ENCODE data around the gene GPC2.
"Not testable (repeated sequence)": the region's sequence is repeated elsewhere in the genome, so short reads cannot be mapped to it uniquely, and the experiment has no call there.

DNA sequence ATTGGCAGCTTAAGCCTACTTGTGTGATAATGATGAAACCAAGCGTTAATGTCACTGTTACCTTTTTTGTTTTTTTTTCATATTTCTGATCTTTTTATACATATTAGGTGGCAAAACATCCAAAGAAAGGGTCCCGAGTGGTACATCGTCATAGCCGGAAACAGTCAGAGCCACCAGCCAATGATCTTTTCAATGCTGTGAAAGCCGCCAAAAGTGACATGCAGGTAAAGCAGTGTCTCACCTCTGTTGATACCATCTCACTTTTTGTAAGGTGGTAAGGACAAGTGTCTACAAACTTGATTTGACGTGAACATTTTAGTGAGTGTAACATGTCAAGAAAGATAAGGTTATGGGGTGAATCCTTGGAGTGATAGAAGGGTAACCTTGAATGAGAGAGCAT lies 5.4 kb upstream of the GPC2 start:
- not testable (repeated sequence) for TF ChIP-seq POLR2A (IDR thresholded peaks at IDR 0.05)
- TF ChIP-seq, protein P1, sequence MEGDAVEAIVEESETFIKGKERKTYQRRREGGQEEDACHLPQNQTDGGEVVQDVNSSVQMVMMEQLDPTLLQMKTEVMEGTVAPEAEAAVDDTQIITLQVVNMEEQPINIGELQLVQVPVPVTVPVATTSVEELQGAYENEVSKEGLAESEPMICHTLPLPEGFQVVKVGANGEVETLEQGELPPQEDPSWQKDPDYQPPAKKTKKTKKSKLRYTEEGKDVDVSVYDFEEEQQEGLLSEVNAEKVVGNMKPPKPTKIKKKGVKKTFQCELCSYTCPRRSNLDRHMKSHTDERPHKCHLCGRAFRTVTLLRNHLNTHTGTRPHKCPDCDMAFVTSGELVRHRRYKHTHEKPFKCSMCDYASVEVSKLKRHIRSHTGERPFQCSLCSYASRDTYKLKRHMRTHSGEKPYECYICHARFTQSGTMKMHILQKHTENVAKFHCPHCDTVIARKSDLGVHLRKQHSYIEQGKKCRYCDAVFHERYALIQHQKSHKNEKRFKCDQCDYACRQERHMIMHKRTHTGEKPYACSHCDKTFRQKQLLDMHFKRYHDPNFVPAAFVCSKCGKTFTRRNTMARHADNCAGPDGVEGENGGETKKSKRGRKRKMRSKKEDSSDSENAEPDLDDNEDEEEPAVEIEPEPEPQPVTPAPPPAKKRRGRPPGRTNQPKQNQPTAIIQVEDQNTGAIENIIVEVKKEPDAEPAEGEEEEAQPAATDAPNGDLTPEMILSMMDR (IDR thresholded peaks at IDR 0.05) = not testable (repeated sequence)

Data from lower leg skin (tissue), 3 donors.